HL-60 (cell line): ENCODE data around the gene LCN6.

Experiments used
- REST ChIP-seq: IDR thresholded peaks from 2 replicates; pipeline ENCODE4 v1.6.1; 2012; ENCODE audit warnings: low read depth; ENCODE audit not compliant: insufficient replicate concordance
- TF ChIP-seq, protein P1 (sequence below): IDR thresholded peaks from one replicate; pipeline ENCODE4 v1.5.1; 2011; ENCODE audit warnings: low read length, control low read depth, inconsistent platforms; ENCODE audit not compliant: insufficient read depth

DNA sequence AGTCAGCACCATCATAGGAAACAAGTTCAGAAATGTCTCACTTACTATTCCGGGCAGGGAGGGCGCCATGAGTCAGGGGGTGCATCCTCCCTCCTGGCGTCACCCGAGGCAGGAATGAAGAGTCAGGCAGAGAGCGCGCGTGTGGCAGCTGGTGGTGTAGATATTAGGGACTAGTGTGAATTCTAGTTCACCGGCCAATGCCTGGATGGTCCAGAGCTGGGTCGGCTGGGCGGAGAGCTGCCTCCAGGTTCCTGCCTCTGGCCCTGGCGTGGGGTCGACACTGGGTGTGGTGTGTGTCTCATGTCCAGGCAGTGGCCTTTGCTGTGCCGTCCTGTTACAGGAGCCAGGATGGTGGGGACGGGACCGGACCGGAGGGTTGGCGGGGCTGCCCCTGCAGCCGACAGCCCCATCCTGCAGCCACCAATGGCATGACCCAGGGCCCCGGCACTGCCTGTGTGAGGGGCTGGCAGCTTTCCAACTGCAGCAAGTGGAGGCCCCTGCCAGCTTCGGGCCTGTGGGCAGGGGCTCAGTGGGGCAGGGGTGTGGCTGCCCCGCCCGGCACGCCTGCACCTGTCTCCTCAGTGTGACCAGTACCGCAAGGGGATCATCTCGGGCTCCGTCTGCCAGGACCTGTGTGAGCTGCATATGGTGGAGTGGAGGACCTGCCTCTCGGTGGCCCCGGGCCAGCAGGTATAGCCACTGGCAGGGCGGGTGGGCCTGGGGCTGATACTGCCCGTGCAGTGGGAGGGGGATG, 26.8 kb downstream of the LCN6 start:
- TF ChIP-seq, protein P1, sequence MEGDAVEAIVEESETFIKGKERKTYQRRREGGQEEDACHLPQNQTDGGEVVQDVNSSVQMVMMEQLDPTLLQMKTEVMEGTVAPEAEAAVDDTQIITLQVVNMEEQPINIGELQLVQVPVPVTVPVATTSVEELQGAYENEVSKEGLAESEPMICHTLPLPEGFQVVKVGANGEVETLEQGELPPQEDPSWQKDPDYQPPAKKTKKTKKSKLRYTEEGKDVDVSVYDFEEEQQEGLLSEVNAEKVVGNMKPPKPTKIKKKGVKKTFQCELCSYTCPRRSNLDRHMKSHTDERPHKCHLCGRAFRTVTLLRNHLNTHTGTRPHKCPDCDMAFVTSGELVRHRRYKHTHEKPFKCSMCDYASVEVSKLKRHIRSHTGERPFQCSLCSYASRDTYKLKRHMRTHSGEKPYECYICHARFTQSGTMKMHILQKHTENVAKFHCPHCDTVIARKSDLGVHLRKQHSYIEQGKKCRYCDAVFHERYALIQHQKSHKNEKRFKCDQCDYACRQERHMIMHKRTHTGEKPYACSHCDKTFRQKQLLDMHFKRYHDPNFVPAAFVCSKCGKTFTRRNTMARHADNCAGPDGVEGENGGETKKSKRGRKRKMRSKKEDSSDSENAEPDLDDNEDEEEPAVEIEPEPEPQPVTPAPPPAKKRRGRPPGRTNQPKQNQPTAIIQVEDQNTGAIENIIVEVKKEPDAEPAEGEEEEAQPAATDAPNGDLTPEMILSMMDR, result no peak
- TF ChIP-seq REST, result no peak
